Pancreas (tissue), 10 donors: ENCODE results near the gene FAF1. TPM values are rescaled to one million over a fixed set of nuclear protein-coding genes. Genes with fewer than 3 reads are reported as not detected.

ENCODE experiments used
- ATAC-seq, 4 donors: fragments of 200-7000 bp; cut with Tn5 transposase; one replicate each; pipeline versions ENCODE4 v1.8.0 to v1.9.1; 2020; ENCODE audit warnings: mild to moderate bottlenecking in 4 of 4, moderate library complexity in 4 of 4
- DNase-seq, 6 donors: peaks; one replicate each; pipeline ENCODE4 v3.0.0-alpha.2; 2020
- FAIRE-seq: peaks from 2 replicates; lab custom pipeline; 2012; peaks lifted over from hg19 to GRCh38; lab: Jason Lieb, UNC
- H3K27ac ChIP-seq, 4 donors: fragments of 200-600 bp; sonication (generic); 1 replicate in 3 of 4; 2 replicates in 1 of 4; pipeline versions ENCODE4 v1.5.0 to v1.8.0; 2020
- H3K27me3 ChIP-seq, 4 donors: fragments of 200-600 bp; one replicate each; pipeline ENCODE4 v1.8.0; 2021
- H3K36me3 ChIP-seq, 3 donors: fragments of 200-600 bp; sonication (generic) in 1 of 3; one replicate each; pipeline versions ENCODE4 v1.5.0 to v1.8.0; 2020 to 2021
- H3K4me1 ChIP-seq, 3 donors: fragments of 200-600 bp; one replicate each; pipeline ENCODE4 v1.8.0; 2021
- H3K4me3 ChIP-seq, 4 donors: fragments of 200-600 bp; sonication (generic) in 2 of 4; one replicate each; pipeline versions ENCODE4 v1.5.0 to v1.8.0; 2020 to 2021
- H3K9me3 ChIP-seq, 4 donors: fragments of 200-600 bp; one replicate each; pipeline ENCODE4 v1.8.0; 2021
- CTCF ChIP-seq, 4 donors: fragments of 200-600 bp; sonication (generic) in 3 of 4; IDR thresholded peaks; one replicate each; pipeline versions ENCODE4 v1.5.0 to v1.8.0; 2021; ENCODE audit warnings: antibody characterized with exemption in 4 of 4
- WGBS, 2 donors: extraction: QIAGEN DNeasy Blood & Tissue Kit; methylation state at CpG; one replicate each; pipeline ENCODE4 v1.1.7; 2013; 5-methylcytosine and 5-hydroxymethylcytosine counted together
- intact Hi-C, 3 donors: fragments of 100-400 bp; cut with DNase I; formaldehyde crosslinking; loops; one replicate each; pipeline versions ENCODE4 v1.11.1 to v1.14.2; 2022
- polyA plus RNA-seq, 2 donors: library from polyadenylated mRNA; stranded (reverse); fragments of 200-250 nt; gene quantifications; one replicate each; pipeline ENCODE4 v1.2.3, GENCODE V29; 2013
- total RNA-seq, 6 donors: library from RNA; stranded (reverse); fragmentation: NEBNext Ultra II Directional in 4 of 6; extraction: Animal tissue kit (Norgen Biotek cat#: 25700) in 4 of 6; gene quantifications; one replicate each; pipeline versions ENCODE4 v1.2.1 to v1.2.4, GENCODE V29; 2021 to 2023
- donor health status: healthy with polysubstance abuse.
- donor health status: DM: no; HTN: no; CAD: no; lungs with moderate emphysema.
- donor health status: DM: no; HTN: no; CAD: no.
- donor health status: control.
- donor health status: control.
- donor health status: Bipolar disorder and iron deficiency.
- donor health status: DM: yes; HTN: yes; CAD: no.
- donor health status: DM: no; HTN: no; CAD: no.
- donor health status: DM: no; HTN: no; CAD: no.
- donor health status: DM: yes; HTN: yes; CAD: no.

Gene FAF1
- total and polyA plus RNA-seq, 8 donors = 13.9 to 46.6 (median 37.6) TPM

- DNase-seq = no peak
- intact Hi-C loops = loop anchor here in 1 of 3 donors (10.0 kb wide), 1 partner anchor 237 kb away; no protein-coding TSS in a partner anchor
- Histone ChIP-seq H3K4me3 (no peak overlapping the region), H3K36me3 (no peaks in the 10 kb centered on the region), H3K27me3 (no peaks in the 10 kb centered on the region), H3K4me1 (no peaks in the 10 kb centered on the region), H3K9me3 (no peaks in the 10 kb centered on the region), H3K27ac (no peak overlapping the region)
- WGBS, 2 donors = 79 to 83% methylated on average over 6 of the region's 6 CpGs
- no peak for FAIRE-seq
- no peak for TF ChIP-seq CTCF (IDR thresholded peaks at IDR 0.05)
- ATAC-seq = no peak
Measured at GRCh38 chr1:50611675-50612074, 348.4 kb downstream of the FAF1 start.

- DNase-seq = no peak
- H3K27ac ChIP-seq = no peak overlapping the region
- no peak for FAIRE-seq
- no peaks in the 10 kb centered on the region for H3K27me3 ChIP-seq
- no peak for TF ChIP-seq CTCF (IDR thresholded peaks at IDR 0.05)
- H3K36me3 ChIP-seq = no peaks in the 10 kb centered on the region
- no peaks in the 10 kb centered on the region for H3K4me1 ChIP-seq
- intact Hi-C loops = loop anchor here in 1 of 3 donors (10.0 kb wide), 1 partner anchor 236 kb away; no protein-coding TSS in a partner anchor
- WGBS, 2 donors = 32 to 38% methylated on average over 2 of the region's 2 CpGs
- peak in 2 of 4 donors; percentile 31 to 44 for ATAC-seq
- no peaks in the 10 kb centered on the region for H3K9me3 ChIP-seq
- H3K4me3 ChIP-seq = no peak overlapping the region
Measured at GRCh38 chr1:50610563-50610962, 349.5 kb downstream of the FAF1 start.

- WGBS, 2 donors = 98 to 99% methylated on average over 3 of the region's 3 CpGs
- FAIRE-seq (no peak), ATAC-seq (no peak), DNase-seq (no peak)
- Histone ChIP-seq H3K27ac (no peak overlapping the region), H3K36me3 (no peaks in the 10 kb centered on the region), H3K9me3 (no peaks in the 10 kb centered on the region), H3K4me3 (no peak overlapping the region), H3K27me3 (no peaks in the 10 kb centered on the region), H3K4me1 (no peaks in the 10 kb centered on the region)
- no peak for TF ChIP-seq CTCF (IDR thresholded peaks at IDR 0.05)
- intact Hi-C loops = no loop called here
Measured at GRCh38 chr1:50609508-50609907, 350.6 kb downstream of the FAF1 start.

- peak; percentile 38 to 80 (median 75) for ATAC-seq
- DNase-seq = peak in 1 of 6 donors; percentile 19
- Histone ChIP-seq H3K27ac (no peak overlapping the region), H3K9me3 (no peaks in the 10 kb centered on the region), H3K4me1 (peaks cover 0 to 5% (median 0%) of the 10 kb centered on the region in 3 donors), H3K4me3 (no peak overlapping the region), H3K27me3 (no peaks in the 10 kb centered on the region), H3K36me3 (no peaks in the 10 kb centered on the region)
- intact Hi-C loops = no loop called here
- FAIRE-seq = no peak
- WGBS, 2 donors = 74 to 76% methylated on average over 2 of the region's 2 CpGs
- TF ChIP-seq CTCF (IDR thresholded peaks at IDR 0.05) = peak in 3 of 4 donors; percentile 19 to 22 (median 21)
Measured at GRCh38 chr1:50605186-50605875, 354.7 kb downstream of the FAF1 start.

GRCh38 chr1:50604580-50604979 lies 355.5 kb downstream of the FAF1 start:
- no peaks in the 10 kb centered on the region for H3K9me3 ChIP-seq
- H3K27ac ChIP-seq = no peak overlapping the region
- FAIRE-seq (no peak), DNase-seq (no peak), ATAC-seq (no peak)
- intact Hi-C loops = no loop called here
- H3K4me1 ChIP-seq = peaks cover 0 to 5% (median 0%) of the 10 kb centered on the region in 3 donors
- no peak overlapping the region for H3K4me3 ChIP-seq
- TF ChIP-seq CTCF (IDR thresholded peaks at IDR 0.05) = no peak
- H3K27me3 ChIP-seq = no peaks in the 10 kb centered on the region
- WGBS, 2 donors = 98 to 100% methylated on average over 2 of the region's 2 CpGs
- H3K36me3 ChIP-seq = no peaks in the 10 kb centered on the region
